Endothelial cell of umbilical vein (primary cell): ENCODE data around the gene AKT3. TPM values are rescaled to one million over a fixed set of nuclear protein-coding genes. Genes with fewer than 3 reads are reported as not detected.

Experiments
- BruUV-seq: library from RNA; stranded (reverse); fragments of 400-500 nt; replicated peaks from 2 replicates; lab custom pipeline; 2021; lab: Mats Ljungman, UMichigan
- CTCF ChIA-PET: fragments of 300-600, 350-600 bp; sonication (Branson Sonifier 250); formaldehyde crosslinking; loops from one replicate; lab custom pipeline; 2021; ENCODE audit warnings: antibody characterized with exemption, inconsistent platforms; lab: Charles Lee
- POLR2A ChIA-PET: fragments of 300-600, 350-600 bp; sonication (Branson Sonifier 250); formaldehyde crosslinking; loops from one replicate; lab custom pipeline; 2021; ENCODE audit warnings: antibody characterized with exemption, inconsistent platforms; lab: Charles Lee
- DNase-seq: peaks from one replicate; pipeline ENCODE4 v3.0.0-alpha.2; 2011; ENCODE audit warnings: low read depth, low spot score
- FAIRE-seq: peaks from 2 replicates; lab custom pipeline; 2011; peaks lifted over from hg19 to GRCh38; lab: Jason Lieb, UNC
- H2AFZ ChIP-seq: 2 replicates; pipeline ENCODE4 v1.6.0; 2012; ENCODE audit warnings: low read depth, low read length, control low read depth, inconsistent platforms
- H3K27ac ChIP-seq: 2 replicates; pipeline ENCODE4 v1.5.1; 2011; ENCODE audit warnings: low read depth, mild to moderate bottlenecking, control low read depth, low read length, moderate library complexity; ENCODE audit not compliant: insufficient read depth
- H3K27me3 ChIP-seq, 2 experiments: 2 replicates each; pipeline versions ENCODE4 v1.6.0 to v1.6.1; 2011; ENCODE audit warnings: low read length in 2 of 2, mixed read lengths in 1 of 2; ENCODE audit not compliant: control insufficient read depth in 2 of 2, insufficient read depth in 2 of 2
- H3K36me3 ChIP-seq, 2 experiments: 2 replicates in 1 of 2; 3 replicates in 1 of 2; pipeline ENCODE4 v1.5.1; 2011; ENCODE audit warnings: low read length in 2 of 2, mild to moderate bottlenecking in 1 of 2, moderate library complexity in 1 of 2; ENCODE audit not compliant: control insufficient read depth in 2 of 2, insufficient read depth in 2 of 2; ENCODE audit errors: extremely low read depth in 1 of 2
- H3K4me1 ChIP-seq: 3 replicates; pipeline ENCODE4 v1.5.1; 2011; ENCODE audit warnings: mild to moderate bottlenecking, low read length; ENCODE audit not compliant: control insufficient read depth, insufficient read depth; ENCODE audit errors: extremely low read depth
- H3K4me2 ChIP-seq: 2 replicates; pipeline ENCODE4 v1.6.1; 2011; ENCODE audit warnings: low read length, control low read depth, mixed read lengths; ENCODE audit not compliant: insufficient read depth
- H3K4me3 ChIP-seq, 3 experiments: fragments of 200-600 bp in 1 of 3; sonication (generic), shearing (Covaris generic) in 1 of 3; replicated peaks in 1 of 3; 2 replicates each; pipeline ENCODE4 v1.5.1; 2011 to 2016; ENCODE audit warnings: control low read depth in 3 of 3, low read length in 3 of 3, mild to moderate bottlenecking in 2 of 3, inconsistent platforms in 1 of 3, low read depth in 1 of 3, moderate library complexity in 1 of 3; ENCODE audit not compliant: insufficient read depth in 1 of 3
- H3K79me2 ChIP-seq: 2 replicates; pipeline ENCODE4 v1.6.0; 2012; ENCODE audit warnings: low read length, inconsistent platforms; ENCODE audit not compliant: control insufficient read depth, insufficient read depth
- H3K9ac ChIP-seq: replicated peaks from 2 replicates; pipeline ENCODE3; 2011; ENCODE audit warnings: low read length, control low read depth; ENCODE audit not compliant: insufficient read depth; ENCODE audit errors: extremely low read depth
- H3K9me1 ChIP-seq: replicated peaks from 3 replicates; pipeline ENCODE4 v1.6.0; 2011; ENCODE audit warnings: mild to moderate bottlenecking, low read length; ENCODE audit not compliant: control insufficient read depth, insufficient read depth; ENCODE audit errors: extremely low read depth
- H3K9me3 ChIP-seq: replicated peaks from 2 replicates; pipeline ENCODE4 v1.5.1; 2012; ENCODE audit warnings: low read length, inconsistent platforms; ENCODE audit not compliant: control insufficient read depth, insufficient read depth
- H4K20me1 ChIP-seq: replicated peaks from 2 replicates; pipeline ENCODE3; 2011; ENCODE audit warnings: mild to moderate bottlenecking, low read length; ENCODE audit not compliant: control insufficient read depth, insufficient read depth; ENCODE audit errors: extremely low read depth
- CTCF ChIP-seq, 2 donors: IDR thresholded peaks; 1 replicate in 1 of 2; 2 replicates in 1 of 2; pipeline ENCODE4 v1.5.1; 2011; ENCODE audit warnings: low read length in 2 of 2, mild to moderate bottlenecking in 2 of 2, moderate library complexity in 2 of 2, control low read depth in 1 of 2, inconsistent platforms in 1 of 2, low read depth in 1 of 2; ENCODE audit not compliant: insufficient read depth in 1 of 2; ENCODE audit errors: extremely low read depth in 1 of 2
- EZH2 ChIP-seq: IDR thresholded peaks from 2 replicates; pipeline ENCODE4 v1.6.1; 2012; ENCODE audit warnings: borderline replicate concordance, low read depth, mild to moderate bottlenecking, moderate library complexity, low read length, inconsistent platforms; ENCODE audit not compliant: severe bottlenecking
- FOS ChIP-seq: IDR thresholded peaks from 2 replicates; pipeline ENCODE4 v1.6.1; 2011; ENCODE audit warnings: mild to moderate bottlenecking, low read length, moderate library complexity, borderline replicate concordance; ENCODE audit not compliant: insufficient read depth
- GATA2 ChIP-seq: IDR thresholded peaks from 2 replicates; pipeline ENCODE4 v1.7.0; 2011; ENCODE audit warnings: low read depth, mild to moderate bottlenecking, moderate library complexity, mixed read lengths, low read length; ENCODE audit not compliant: insufficient read length, insufficient read depth
- JUN ChIP-seq: IDR thresholded peaks from 2 replicates; pipeline ENCODE4 v1.6.1; 2011; ENCODE audit warnings: borderline replicate concordance, low read depth; ENCODE audit not compliant: insufficient read length, insufficient read depth
- MAX ChIP-seq: IDR thresholded peaks from 2 replicates; pipeline ENCODE4 v1.6.1; 2011; ENCODE audit not compliant: insufficient read depth, insufficient read length
- MYC ChIP-seq: IDR thresholded peaks from one replicate; pipeline ENCODE4 v1.6.1; 2011; ENCODE audit warnings: mild to moderate bottlenecking, low read depth, low read length
- POLR2A ChIP-seq: IDR thresholded peaks from 2 replicates; pipeline ENCODE4 v1.6.1; 2012; ENCODE audit warnings: low read depth, mild to moderate bottlenecking, control low read depth, low read length
- POLR2AphosphoS5 ChIP-seq: IDR thresholded peaks from 2 replicates; pipeline ENCODE4 v1.6.1; 2012; ENCODE audit warnings: low read depth, mild to moderate bottlenecking, control low read depth, low read length, moderate library complexity; ENCODE audit not compliant: insufficient read depth
- dilution Hi-C: fragments of 300-500 bp; cut with MboI; formaldehyde crosslinking; loops from one replicate; pipeline ENCODE4 v1.15.0; 2019; ENCODE audit warnings: low sequenced_read_pairs; ENCODE audit not compliant: extremely low pct_ligation_motif_present
- intact Hi-C: fragments of 100-400 bp; cut with micrococcal nuclease; formaldehyde crosslinking; loops from one replicate; pipeline ENCODE4 v1.10.0; 2022
- polyA plus RNA-seq, 4 experiments: library from polyadenylated mRNA; depleted of rRNA in 3 of 4; stranded (reverse) in 3 of 4; unstranded in 1 of 4; fragments of >200 nt; gene quantifications; 2 replicates each; pipeline versions ENCODE4 v1.2.1 to v1.2.3, GENCODE V29; 2011 to 2012; ENCODE audit warnings: missing spikeins in 1 of 4
- total RNA-seq: library from RNA; stranded (reverse); gene quantifications from 2 replicates; pipeline ENCODE4 v1.2.3, GENCODE V29; 2021

Gene AKT3
- total and polyA plus RNA-seq, 2 donors (not counting 3 experiments of a cell fraction or from before 2014, with no cell fraction given), result 20.6 to 97.1 TPM

GRCh38 chr1:243729956-243730355 is 120.1 kb downstream of the AKT3 start:
- H3K79me2 ChIP-seq, result peaks cover 12% of the 10 kb centered on the region
- dilution Hi-C loops (no loop called here), intact Hi-C loops (no loop called here)
- ChIA-PET CTCF (no interaction called here), POLR2A (no interaction called here)
- H3K36me3 ChIP-seq, result no peaks in the 10 kb centered on the region
- no peaks in the 10 kb centered on the region for H3K9me1 ChIP-seq
- H4K20me1 ChIP-seq, result no peaks in the 10 kb centered on the region
- no peak overlapping the region for H3K27ac ChIP-seq
- no peaks in the 10 kb centered on the region for H3K4me1 ChIP-seq
- no peak overlapping the region for H3K9ac ChIP-seq
- TF ChIP-seq POLR2A (no peak), MAX (no peak), MYC (no peak), GATA2 (no peak), FOS (no peak), JUN (no peak), CTCF (IDR thresholded peaks at IDR 0.05; ENCODE audit: extremely low read depth in 1 of 2, insufficient read depth in 1 of 2, low read depth in 1 of 2, low read length in 2 of 2) (no peak), POLR2AphosphoS5 (no peak), EZH2 (no peak)
- no peak overlapping the region for H2AFZ ChIP-seq
- H3K4me3 ChIP-seq, result no peak overlapping the region
- no peaks in the 10 kb centered on the region for H3K9me3 ChIP-seq
- BruUV-seq, result no TSS peak
- no peak for DNase-seq
- FAIRE-seq, result no peak
- H3K4me2 ChIP-seq, result no peak overlapping the region
- no peaks in the 10 kb centered on the region for H3K27me3 ChIP-seq
